Dendritic cell treated with granulocyte-macrophage colony-stimulating factor and Interleukin-4, amounts not matched to agents 40 ng/mL and 50 ng/mL, for 4 days (primary cell): ENCODE measurements around the gene FAM89A.
"Not testable (repeated sequence)": the region's sequence is repeated elsewhere in the genome, so short reads cannot be mapped to it uniquely, and the experiment has no call there.

ENCODE experiments used
- H3K27ac Mint-ChIP-seq: one replicate; pipeline ENCODE4 v1.8.0; 2022; ENCODE audit warnings: mild to moderate bottlenecking, mixed read lengths
- H3K27me3 Mint-ChIP-seq: one replicate; pipeline ENCODE4 v1.8.0; 2022; ENCODE audit warnings: mild to moderate bottlenecking, mixed read lengths
- H3K36me3 Mint-ChIP-seq: one replicate; pipeline ENCODE4 v1.8.0; 2022; ENCODE audit warnings: low read depth, mixed read lengths
- H3K4me1 Mint-ChIP-seq: one replicate; pipeline ENCODE4 v1.8.0; 2022; ENCODE audit warnings: low read depth, mixed read lengths
- H3K4me3 Mint-ChIP-seq: one replicate; pipeline ENCODE4 v1.8.0; 2022; ENCODE audit warnings: mild to moderate bottlenecking, moderate library complexity, mixed read lengths
- H3K9me3 Mint-ChIP-seq: one replicate; pipeline ENCODE4 v1.8.0; 2022; ENCODE audit warnings: mixed read lengths
- intact Hi-C: fragments of 100-400 bp; cut with micrococcal nuclease; formaldehyde crosslinking; loops from one replicate; pipeline ENCODE4 v1.15.0; 2022

The FAM89A gene

DNA sequence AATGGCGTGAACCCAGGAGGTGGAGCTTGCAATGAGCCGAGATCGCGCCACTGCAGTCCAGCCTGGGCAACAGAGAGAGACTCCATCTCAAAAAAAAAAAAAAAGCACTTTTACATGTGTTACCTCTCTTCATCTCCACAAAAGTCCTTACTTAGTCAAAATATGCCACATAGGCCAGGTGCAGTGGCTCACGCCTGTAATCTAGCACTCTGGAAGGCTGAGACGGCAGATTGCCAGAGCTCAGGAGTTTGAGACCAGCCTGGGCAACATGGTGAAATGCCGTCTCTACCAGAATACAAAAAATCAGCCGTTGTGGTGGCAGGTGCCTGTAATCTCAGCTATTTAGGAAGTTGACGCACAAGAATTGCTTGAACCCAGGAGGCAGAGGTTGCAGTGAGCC lies 8.4 kb upstream of the FAM89A start:
- H3K36me3 Mint-ChIP-seq, intact Hi-C loops, H3K27ac Mint-ChIP-seq, H3K4me3 Mint-ChIP-seq: not testable (repeated sequence)
- Mint-ChIP-seq H3K4me1 (peaks cover 15% of the 10 kb centered on the region), H3K9me3 (peaks cover 31% of the 10 kb centered on the region), H3K27me3 (peaks cover 27% of the 10 kb centered on the region)

DNA sequence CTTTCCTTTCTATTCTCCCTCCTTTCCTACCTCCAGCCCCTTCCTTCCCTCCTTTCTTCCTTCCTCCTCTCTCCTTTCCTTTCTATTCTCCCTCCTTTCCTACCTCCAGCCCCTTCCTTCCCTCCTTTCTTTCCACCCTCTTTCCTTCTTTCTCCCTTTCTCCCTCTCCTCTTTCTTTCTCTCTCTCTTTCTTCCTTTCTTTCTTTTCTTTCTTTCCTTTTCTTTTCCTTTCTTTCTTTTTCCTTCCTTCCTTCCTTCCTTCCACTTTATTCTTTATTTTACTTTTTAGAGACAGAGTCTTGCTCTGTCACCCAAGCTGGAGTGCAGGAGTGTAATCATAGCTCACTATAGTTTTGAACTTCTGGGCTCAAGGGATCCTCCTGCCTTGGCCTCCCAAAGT lies 7.5 kb upstream of the FAM89A start:
- Mint-ChIP-seq H3K27me3 (peaks cover 32% of the 10 kb centered on the region), H3K9me3 (peaks cover 32% of the 10 kb centered on the region)
- H3K4me1 Mint-ChIP-seq, H3K36me3 Mint-ChIP-seq, intact Hi-C loops, H3K27ac Mint-ChIP-seq, H3K4me3 Mint-ChIP-seq: not testable (repeated sequence)

DNA sequence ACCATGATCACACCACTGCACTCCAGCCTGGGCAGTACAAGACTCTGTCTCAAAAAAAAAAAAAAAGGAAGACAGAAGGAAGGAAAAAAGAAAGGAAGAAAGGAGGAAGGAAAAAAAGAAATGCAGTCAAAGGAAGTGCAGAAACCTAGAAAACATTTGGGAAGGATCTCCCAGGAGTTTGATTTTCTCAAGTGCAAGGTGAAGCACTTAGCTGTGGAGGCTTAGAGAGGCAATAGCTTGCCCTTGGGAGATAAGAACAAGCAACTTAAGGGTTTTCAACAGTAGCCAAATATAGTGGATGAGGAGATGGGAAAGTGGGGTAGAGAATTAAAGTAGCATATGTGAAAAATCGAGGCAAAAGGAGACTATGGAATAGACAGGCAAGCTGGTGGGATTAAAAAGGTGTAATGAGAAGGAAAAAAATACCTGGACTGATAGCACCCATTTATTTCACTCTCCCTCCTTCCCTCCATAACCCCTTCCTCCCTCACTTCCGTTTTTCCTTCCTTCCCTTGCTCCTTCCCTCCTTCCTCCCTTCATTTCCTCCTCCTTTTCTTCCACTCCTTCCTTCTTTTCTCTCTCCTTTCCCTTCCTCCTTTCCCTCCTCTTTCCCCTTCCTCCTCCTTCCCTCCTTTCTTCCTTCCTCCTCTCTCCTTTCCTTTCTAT lies 6.8 kb upstream of the FAM89A start:
- H3K36me3 Mint-ChIP-seq: no peaks in the 10 kb centered on the region
- peaks cover 5% of the 10 kb centered on the region for H3K4me1 Mint-ChIP-seq
- intact Hi-C loops: no loop called here
- peaks cover 32% of the 10 kb centered on the region for H3K9me3 Mint-ChIP-seq
- H3K4me3 Mint-ChIP-seq: no peak overlapping the region
- no peak overlapping the region for H3K27ac Mint-ChIP-seq
- H3K27me3 Mint-ChIP-seq: peaks cover 39% of the 10 kb centered on the region

DNA sequence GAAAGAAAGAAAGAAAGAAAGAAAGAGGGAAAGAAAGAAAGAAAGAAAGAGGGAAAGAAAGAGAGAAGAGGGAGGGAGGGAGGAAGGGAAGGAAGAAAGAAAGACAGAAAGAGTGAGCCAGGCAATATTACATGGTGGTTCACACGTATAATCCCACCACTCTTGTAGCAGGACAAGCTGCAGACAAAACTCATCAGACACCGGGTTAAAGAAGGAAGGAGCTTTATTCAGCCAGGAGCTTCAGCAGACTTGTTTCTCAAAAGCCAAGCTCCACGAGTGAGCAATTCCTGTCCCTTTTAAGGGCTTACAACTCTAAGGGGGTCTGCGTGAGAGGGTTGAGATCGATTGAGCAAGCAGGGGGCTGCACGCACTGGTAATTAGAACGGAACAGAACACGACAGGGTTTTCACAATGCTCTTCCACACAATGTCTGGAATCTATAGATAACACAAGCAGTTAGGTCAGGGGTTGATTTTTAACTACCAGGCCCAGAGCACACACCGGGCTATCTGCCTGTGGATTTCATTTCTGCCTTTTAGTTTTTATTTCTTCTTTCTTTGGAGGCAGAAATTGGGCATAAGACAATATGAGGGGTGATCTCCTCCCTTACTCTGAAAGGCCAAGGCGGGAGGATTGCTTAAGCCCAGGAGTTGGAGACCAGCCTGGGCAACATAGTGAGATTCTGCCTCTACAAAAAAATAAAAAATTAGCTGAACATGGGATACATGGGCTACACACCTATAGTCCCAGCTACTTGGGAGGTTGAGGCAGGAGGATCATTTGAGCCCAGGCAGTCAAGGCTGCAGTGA lies 6.1 kb upstream of the FAM89A start:
- H3K4me3 Mint-ChIP-seq, H3K27ac Mint-ChIP-seq, intact Hi-C loops, H3K4me1 Mint-ChIP-seq, H3K36me3 Mint-ChIP-seq: not testable (repeated sequence)
- Mint-ChIP-seq H3K27me3 (peaks cover 43% of the 10 kb centered on the region), H3K9me3 (peaks cover 32% of the 10 kb centered on the region)

DNA sequence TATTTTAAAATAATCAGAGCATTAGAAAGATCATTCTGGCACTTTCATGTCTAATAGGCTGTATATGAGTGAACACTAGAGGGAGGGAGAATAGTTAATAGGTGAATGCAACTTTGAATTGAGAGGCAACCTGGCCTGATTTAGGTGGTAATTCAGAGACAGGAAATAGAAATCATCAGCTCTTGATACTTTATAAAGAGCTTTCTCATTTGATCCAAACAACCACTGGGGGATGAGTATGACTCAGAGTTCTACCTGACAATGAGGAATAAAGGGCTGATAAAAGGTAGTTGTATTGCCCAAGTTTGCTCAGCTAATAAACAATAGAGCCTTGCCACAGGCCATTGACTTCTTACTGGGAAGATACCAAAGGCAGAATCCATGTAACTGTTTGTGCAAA lies 5.2 kb upstream of the FAM89A start:
- no peaks in the 10 kb centered on the region for H3K36me3 Mint-ChIP-seq
- peaks cover 32% of the 10 kb centered on the region for H3K9me3 Mint-ChIP-seq
- no peak overlapping the region for H3K27ac Mint-ChIP-seq
- H3K27me3 Mint-ChIP-seq: peaks cover 50% of the 10 kb centered on the region
- intact Hi-C loops: no loop called here
- no peak overlapping the region for H3K4me3 Mint-ChIP-seq
- peaks cover 10% of the 10 kb centered on the region for H3K4me1 Mint-ChIP-seq

DNA sequence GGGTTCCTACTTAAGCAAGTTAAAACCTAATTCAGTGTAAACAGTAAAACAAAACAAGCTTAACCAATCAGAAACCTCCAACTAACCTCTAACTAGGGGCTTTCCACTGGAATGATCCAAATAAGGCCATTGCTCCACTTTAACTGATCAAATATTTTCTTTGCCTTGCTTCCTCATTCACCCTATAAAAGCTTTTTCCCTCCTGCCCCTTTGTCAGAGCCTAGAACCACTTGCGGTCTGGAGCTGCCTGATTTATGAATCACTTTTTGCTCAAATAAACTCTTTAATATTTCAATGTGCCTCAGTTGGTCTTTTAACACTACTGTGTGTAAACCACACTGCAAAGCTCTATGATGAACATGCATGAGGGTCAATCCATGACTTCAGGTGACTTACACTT lies 4.5 kb upstream of the FAM89A start:
- Mint-ChIP-seq H3K4me1 (peaks cover 10% of the 10 kb centered on the region), H3K4me3 (no peak overlapping the region), H3K27ac (no peak overlapping the region), H3K9me3 (peaks cover 32% of the 10 kb centered on the region), H3K36me3 (no peaks in the 10 kb centered on the region), H3K27me3 (peaks cover 52% of the 10 kb centered on the region)
- intact Hi-C loops: no loop called here

DNA sequence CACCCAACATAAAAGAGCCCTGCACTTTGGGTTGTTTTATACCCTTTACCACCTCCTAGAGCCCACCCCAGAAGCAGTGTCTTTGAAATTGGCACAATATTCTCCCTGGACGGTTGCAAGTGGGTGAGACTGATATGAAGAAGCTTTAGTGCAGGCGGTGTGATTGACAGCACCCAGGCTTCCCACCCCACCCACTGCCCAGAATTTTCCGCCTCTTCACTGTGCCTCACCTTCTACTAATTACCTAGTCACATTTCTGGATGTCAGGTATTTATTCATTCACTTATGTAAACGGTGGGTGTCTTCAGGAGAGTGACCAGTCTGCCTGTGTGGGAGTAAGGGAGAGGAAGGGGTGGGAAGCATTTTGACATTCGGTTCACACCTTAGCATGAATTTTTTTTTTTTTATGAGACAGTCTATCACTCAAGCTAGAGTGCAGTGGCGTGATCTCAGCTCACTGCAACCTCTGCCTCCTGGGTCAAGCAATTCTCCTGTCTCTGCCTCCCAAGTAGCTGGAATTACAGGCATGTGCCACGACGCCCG lies 1.7 kb upstream of the FAM89A start:
- peaks cover 61% of the 10 kb centered on the region for H3K27me3 Mint-ChIP-seq
- intact Hi-C loops: no loop called here
- H3K36me3 Mint-ChIP-seq: no peaks in the 10 kb centered on the region
- H3K27ac Mint-ChIP-seq: no peak overlapping the region
- peaks cover 32% of the 10 kb centered on the region for H3K9me3 Mint-ChIP-seq
- H3K4me3 Mint-ChIP-seq: no peak overlapping the region
- peaks cover 18% of the 10 kb centered on the region for H3K4me1 Mint-ChIP-seq

DNA sequence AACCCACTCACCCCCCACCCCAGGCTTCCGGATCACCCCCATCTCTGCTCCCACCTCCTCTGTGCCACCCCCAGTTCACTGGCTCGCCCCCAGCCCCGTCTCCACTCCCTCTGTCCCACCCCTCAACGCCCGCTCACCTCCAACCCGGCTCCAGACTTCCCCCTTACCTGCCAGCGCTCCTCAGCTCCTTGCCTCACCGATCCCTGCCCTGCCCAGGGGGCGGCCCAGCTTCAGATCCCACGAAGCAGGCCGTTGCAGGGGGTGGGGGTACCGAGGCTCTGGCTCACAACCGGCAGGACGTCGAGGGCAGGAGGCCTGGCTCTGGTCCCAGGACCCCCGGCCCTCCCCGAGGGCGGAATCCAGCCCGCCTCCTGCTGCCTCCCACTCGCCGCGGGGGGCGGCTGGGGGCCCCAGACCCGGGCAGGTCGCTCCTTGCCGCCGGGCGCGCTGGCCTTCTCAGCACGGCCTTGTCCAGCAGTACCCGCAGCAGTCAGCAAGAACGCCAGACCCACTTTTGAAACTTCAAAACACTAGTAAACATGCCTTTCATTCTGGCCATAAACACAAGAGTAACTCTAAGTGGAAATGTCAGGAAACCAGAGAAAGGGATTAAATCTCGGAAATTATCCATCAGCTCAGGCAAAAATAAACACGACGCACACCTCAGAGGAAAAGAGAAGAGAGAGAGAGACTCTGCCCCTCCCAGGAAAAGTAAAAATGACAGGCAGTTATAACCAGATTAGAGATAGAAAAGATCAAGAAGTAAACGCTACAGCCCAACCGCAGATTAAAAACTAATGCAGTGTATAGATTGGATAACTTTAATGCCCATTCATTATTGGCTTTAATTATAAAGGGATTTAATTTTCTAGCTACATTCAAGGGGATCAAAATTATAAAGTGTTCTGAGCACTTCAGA lies 1.0 kb upstream of the FAM89A start:
- Mint-ChIP-seq H3K4me3 (peak overlapping the region; percentile 49), H3K36me3 (no peaks in the 10 kb centered on the region), H3K9me3 (peaks cover 26% of the 10 kb centered on the region)

DNA sequence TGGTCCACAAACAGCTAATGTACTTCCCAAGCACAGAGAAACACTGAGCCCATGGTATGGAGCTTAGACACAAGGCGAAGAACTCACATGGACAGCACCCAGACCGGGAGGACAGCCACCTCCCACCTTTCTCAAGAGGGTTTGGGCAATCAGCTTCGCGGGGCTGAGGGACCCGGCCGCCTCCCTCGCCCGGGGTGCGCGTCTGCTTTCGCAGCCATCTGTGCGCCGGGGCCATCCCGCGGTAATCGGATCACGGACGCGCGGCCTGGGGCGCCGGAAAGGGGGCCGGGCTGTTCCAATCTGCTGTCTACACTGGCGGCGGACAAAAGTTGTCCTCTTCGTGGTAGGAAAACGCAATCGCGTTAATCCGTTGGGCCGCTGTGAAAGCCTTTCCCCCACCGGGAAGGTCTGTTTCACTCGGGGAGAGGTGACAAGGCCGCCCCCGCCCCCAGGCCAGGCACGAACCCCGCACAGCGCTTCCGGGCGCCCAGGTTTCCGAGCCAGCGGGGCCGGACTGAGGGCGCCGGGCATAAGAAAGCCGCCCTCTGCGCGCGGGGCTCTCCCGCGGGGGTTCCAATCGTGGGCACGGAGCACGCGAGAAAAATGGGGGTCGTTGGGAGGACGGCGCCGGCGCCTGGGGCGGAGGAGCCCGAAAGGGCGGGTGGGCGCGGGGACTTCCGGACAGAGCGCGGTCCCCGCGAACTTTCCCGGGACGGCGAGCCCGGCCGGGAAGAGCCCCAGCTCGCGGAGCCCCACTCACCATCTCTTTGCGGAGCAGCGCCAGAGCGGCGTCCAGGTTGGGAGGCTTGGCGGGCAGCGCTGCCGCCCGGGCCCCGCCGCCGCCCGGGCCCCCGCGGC lies 664 bp downstream of the FAM89A start:
- Mint-ChIP-seq H3K27me3 (peaks cover 43% of the 10 kb centered on the region), H3K27ac (peak overlapping the region; percentile 52), H3K4me3 (peak overlapping the region; percentile 75), H3K36me3 (no peaks in the 10 kb centered on the region), H3K4me1 (peaks cover 34% of the 10 kb centered on the region), H3K9me3 (peaks cover 10% of the 10 kb centered on the region)
- intact Hi-C loops: loop anchor here (5.0 kb wide), 1 partner anchor 57 kb away; no protein-coding TSS in a partner anchor

More for the DNA sequence above, 1.0 kb upstream of the FAM89A start:
- intact Hi-C loops: no loop called here
- Mint-ChIP-seq H3K27ac (peak overlapping the region; percentile 37), H3K27me3 (peaks cover 54% of the 10 kb centered on the region), H3K4me1 (peaks cover 25% of the 10 kb centered on the region)

DNA sequence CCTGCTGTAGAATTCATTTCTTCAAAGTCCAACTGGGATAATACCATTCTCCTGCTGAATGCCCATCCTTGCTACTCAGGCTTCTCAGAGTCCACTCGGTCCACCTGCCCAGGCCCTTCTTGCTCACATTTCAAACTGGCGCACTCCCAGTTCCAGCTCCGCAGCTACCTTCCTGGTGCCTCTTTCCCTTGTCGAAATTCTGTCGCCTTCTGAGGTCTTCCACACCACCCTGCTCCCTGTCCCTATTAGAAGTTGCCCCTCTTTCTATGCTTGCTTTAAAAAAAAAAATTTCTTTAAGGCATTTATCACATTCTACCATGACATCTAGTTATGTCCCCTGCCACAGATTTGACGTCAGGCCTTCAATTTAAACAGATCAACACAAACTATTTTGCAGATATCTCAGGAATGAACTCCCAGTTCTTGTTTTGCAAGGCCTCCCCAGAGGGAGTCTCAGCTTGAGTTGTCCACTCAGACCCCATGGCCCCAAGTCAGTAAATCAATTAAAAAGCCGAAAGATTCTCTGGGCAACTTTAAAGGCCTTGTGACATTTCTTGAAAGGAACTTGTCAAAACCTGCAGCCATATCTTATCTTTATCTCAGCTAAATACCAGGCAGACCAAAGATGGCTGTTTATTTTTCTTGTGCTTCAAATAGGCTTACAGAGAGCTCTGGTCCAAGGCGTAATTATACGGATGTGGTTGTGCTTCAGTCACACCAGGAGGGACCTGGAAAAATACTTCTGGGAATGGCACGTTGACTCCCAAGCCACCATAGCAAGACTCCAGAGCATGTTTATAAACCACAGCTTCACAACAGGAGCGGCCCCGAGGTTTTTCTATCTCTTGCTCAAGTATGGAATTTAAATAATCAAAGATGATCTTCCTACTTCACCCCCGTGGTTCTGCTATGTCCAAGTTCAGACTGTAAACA lies 2.2 kb downstream of the FAM89A start:
- Mint-ChIP-seq H3K27ac (no peak overlapping the region), H3K4me1 (peaks cover 42% of the 10 kb centered on the region), H3K9me3 (no peaks in the 10 kb centered on the region), H3K4me3 (no peak overlapping the region), H3K36me3 (no peaks in the 10 kb centered on the region), H3K27me3 (peaks cover 37% of the 10 kb centered on the region)
- intact Hi-C loops: loop anchor here (5.0 kb wide), 1 partner anchor 56 kb away; no protein-coding TSS in a partner anchor

DNA sequence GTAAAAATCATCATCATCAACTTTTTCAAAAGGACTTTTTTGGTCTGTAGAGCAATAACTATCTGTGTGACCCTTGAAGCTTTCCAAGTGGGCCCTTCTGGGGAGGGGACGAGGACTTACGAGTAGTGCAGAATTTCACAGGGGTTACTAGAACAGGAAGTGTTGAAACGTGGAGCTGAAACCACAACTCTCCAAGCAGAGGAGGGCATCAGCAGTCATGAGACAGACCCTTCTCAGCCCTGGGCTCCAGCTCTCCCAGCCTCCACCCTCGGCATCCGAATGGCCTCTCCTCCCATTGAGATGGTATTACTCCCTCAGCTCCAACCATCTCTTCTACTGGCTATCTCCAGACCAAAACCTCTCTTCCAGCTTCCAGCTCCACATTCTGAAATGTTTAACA lies 3.6 kb downstream of the FAM89A start:
- Mint-ChIP-seq H3K36me3 (no peaks in the 10 kb centered on the region), H3K27me3 (peaks cover 27% of the 10 kb centered on the region), H3K4me3 (no peak overlapping the region), H3K4me1 (peaks cover 46% of the 10 kb centered on the region), H3K9me3 (no peaks in the 10 kb centered on the region), H3K27ac (no peak overlapping the region)
- intact Hi-C loops: loop anchor here (5.0 kb wide), 1 partner anchor 54 kb away; no protein-coding TSS in a partner anchor

DNA sequence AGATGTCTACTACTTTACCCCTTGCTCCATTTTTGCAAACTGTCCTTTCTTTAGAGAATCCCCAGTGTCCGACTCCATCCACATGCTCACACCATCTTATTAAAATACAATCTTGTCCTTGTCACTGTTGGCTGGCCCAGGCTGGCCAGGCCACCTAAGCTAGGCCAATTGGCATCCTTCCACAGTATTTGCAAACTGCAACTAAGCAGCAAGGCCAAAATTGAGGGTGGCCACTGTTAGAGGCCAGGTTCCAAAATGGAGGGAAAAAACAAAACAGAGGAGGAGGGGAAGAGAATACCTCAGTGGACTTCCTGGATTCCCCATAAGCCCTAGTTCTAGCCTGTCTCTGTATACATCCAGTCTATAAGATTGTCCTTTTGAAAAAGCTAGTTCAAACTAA lies 4.3 kb downstream of the FAM89A start:
- Mint-ChIP-seq H3K4me1 (peaks cover 42% of the 10 kb centered on the region), H3K36me3 (no peaks in the 10 kb centered on the region), H3K27ac (no peak overlapping the region), H3K9me3 (no peaks in the 10 kb centered on the region), H3K4me3 (no peak overlapping the region), H3K27me3 (peaks cover 22% of the 10 kb centered on the region)
- intact Hi-C loops: loop anchor here (5.0 kb wide), 1 partner anchor 53 kb away; no protein-coding TSS in a partner anchor
